Fibroblast of lung (primary cell): ENCODE data around the gene S100A4.

Source experiments
- EZH2 ChIP-seq: IDR thresholded peaks from 2 replicates; pipeline ENCODE4 v1.5.1; 2012; ENCODE audit warnings: low read length, control low read depth, mild to moderate bottlenecking; ENCODE audit errors: missing control alignments
- TF ChIP-seq, protein P1 (sequence below), 2 donors: IDR thresholded peaks in 1 of 2; conservative IDR thresholded peaks in 1 of 2; 1 replicate in 1 of 2; 2 replicates in 1 of 2; pipeline ENCODE4 v1.5.1; 2011 to 2012; ENCODE audit warnings: low read length in 2 of 2, control low read depth in 1 of 2, inconsistent platforms in 1 of 2, low read depth in 1 of 2, mild to moderate bottlenecking in 1 of 2

DNA sequence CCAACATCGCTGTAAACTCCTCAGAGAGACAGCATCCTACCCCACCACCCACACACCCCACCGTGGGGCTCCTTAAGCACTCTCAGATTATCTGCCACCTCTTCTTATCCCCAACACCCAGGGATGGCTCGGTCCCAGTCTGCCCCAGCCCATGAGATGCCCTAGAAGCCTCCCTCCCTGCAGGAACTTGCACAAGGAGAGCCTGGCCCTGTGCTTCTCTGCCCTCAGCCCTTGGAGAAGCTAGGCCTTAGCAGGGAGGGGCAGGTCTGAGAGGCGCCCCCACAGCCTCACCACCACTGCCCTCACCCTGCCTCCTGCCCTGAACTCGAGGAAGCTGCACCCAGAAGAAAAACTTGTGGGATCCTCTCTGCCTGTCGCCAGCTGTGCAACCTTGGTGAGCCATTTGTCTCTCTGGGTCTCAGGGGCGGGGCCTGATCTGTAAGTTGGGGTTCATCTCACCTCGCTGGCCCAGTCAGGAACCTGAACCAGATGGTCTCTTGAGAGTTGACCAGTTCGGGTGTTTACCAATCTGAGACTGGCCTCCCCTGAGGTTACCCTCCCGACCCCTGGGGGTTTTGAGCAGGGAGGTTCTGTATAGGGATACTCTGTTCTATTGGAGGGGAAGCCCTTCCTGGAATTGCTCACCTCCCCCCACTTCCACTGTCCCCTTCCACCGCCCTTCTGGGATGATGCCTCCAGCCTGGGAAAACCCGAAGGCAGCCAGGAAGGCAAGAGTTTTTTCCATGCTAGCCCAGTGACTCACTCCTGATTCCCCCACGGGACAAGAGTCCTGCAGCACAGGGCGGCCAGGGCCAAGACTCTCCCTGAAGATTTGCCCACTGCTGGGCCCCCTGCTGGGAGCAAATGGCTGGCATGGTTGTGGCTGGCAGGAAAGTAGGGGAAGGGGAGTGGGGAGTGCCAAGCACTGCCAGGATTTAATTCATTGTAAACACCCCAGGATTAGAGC lies 3.4 kb upstream of the S100A4 start, which contains the start of gene S100A3:
- no peak for TF ChIP-seq EZH2
- TF ChIP-seq, protein P1, sequence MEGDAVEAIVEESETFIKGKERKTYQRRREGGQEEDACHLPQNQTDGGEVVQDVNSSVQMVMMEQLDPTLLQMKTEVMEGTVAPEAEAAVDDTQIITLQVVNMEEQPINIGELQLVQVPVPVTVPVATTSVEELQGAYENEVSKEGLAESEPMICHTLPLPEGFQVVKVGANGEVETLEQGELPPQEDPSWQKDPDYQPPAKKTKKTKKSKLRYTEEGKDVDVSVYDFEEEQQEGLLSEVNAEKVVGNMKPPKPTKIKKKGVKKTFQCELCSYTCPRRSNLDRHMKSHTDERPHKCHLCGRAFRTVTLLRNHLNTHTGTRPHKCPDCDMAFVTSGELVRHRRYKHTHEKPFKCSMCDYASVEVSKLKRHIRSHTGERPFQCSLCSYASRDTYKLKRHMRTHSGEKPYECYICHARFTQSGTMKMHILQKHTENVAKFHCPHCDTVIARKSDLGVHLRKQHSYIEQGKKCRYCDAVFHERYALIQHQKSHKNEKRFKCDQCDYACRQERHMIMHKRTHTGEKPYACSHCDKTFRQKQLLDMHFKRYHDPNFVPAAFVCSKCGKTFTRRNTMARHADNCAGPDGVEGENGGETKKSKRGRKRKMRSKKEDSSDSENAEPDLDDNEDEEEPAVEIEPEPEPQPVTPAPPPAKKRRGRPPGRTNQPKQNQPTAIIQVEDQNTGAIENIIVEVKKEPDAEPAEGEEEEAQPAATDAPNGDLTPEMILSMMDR (conservative IDR thresholded peaks at IDR 0.05 in 1 of 2, IDR thresholded peaks at IDR 0.05 in 1 of 2; ENCODE audit: low read depth in 1 of 2, low read length in 2 of 2), result peak in 1 of 2 donors; percentile 17
